Bronchial epithelial cell (primary cell): ENCODE measurements around the gene AUTS2. TPM values are rescaled to one million over a fixed set of nuclear protein-coding genes. Genes with fewer than 3 reads are reported as not detected.

Experiments used
- DNase-seq: peaks from one replicate; pipeline ENCODE4 v3.0.0-alpha.2; 2010; ENCODE audit warnings: low read depth
- FAIRE-seq: peaks from 2 replicates; lab custom pipeline; 2011; peaks lifted over from hg19 to GRCh38; lab: Jason Lieb, UNC
- H3K27me3 ChIP-seq: 2 replicates; pipeline ENCODE4 v1.5.1; 2011; ENCODE audit warnings: low read length; ENCODE audit not compliant: control insufficient read depth, insufficient read depth
- H3K36me3 ChIP-seq: 2 replicates; pipeline ENCODE4 v1.5.1; 2011; ENCODE audit warnings: low read length; ENCODE audit not compliant: control insufficient read depth, insufficient read depth
- H3K4me3 ChIP-seq: 2 replicates; pipeline ENCODE4 v1.5.1; 2011; ENCODE audit warnings: mild to moderate bottlenecking, low read depth, low read length, control low read depth
- CTCF ChIP-seq: IDR thresholded peaks from 2 replicates; pipeline ENCODE4 v1.5.1; 2011; ENCODE audit warnings: mild to moderate bottlenecking, moderate library complexity, low read length, control low read depth, inconsistent platforms; ENCODE audit not compliant: insufficient read depth, severe bottlenecking
- total RNA-seq: library from RNA; depleted of rRNA; stranded (reverse); fragments of >200 nt; gene quantifications from 2 replicates; pipeline ENCODE4 v1.2.1, GENCODE V29; 2014

Gene AUTS2
- total RNA-seq, 1 donor from 2014 or later = 9.5 TPM

DNA sequence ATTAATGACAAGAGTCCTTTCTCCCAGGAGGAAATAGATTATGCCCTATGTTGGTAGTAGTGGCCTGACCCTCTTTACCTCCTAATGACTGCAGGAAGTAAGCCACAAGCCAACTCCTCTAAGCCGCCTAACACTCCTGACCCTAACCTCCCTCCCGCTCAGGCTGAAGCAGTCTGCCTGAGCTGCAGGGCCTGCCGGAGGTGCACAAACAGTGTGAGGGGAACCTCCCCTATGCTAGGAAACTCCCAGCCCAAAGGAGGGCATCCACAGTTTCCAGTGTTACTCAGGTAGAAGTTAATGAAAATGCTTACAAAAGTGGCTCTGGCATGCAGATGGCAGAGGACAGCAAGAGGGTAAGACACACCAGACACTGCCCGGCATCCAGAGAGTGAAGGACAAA is 1239.3 kb downstream of the AUTS2 start:
- H3K27me3 ChIP-seq = no peaks in the 10 kb centered on the region
- no peak overlapping the region for H3K4me3 ChIP-seq
- no peak for TF ChIP-seq CTCF
- H3K36me3 ChIP-seq = no peaks in the 10 kb centered on the region
- no peak for DNase-seq
- no peak for FAIRE-seq

GRCh38 chr7:70838292-70838907 is 1240.1 kb downstream of the AUTS2 start:
- H3K36me3 ChIP-seq = no peaks in the 10 kb centered on the region
- no peaks in the 10 kb centered on the region for H3K27me3 ChIP-seq
- TF ChIP-seq CTCF = no peak
- DNase-seq (no peak), FAIRE-seq (no peak)
- H3K4me3 ChIP-seq = no peak overlapping the region
